AG09309 (cell line): ENCODE results near the gene IMMP2L.

Source experiments
- DNase-seq: peaks from one replicate; pipeline ENCODE4 v3.0.0-alpha.2; 2010; ENCODE audit warnings: low read depth
- H3K4me3 ChIP-seq: 2 replicates; pipeline ENCODE4 v1.5.1; 2011; ENCODE audit warnings: mild to moderate bottlenecking, low read depth, low read length, moderate library complexity; ENCODE audit not compliant: control insufficient read depth
- TF ChIP-seq, protein P1 (sequence below): IDR thresholded peaks from 2 replicates; pipeline ENCODE4 v1.5.1; 2011; ENCODE audit warnings: mild to moderate bottlenecking, low read depth, low read length, inconsistent platforms; ENCODE audit not compliant: insufficient read depth, control insufficient read depth; ENCODE audit errors: missing control alignments

Gene IMMP2L

DNA sequence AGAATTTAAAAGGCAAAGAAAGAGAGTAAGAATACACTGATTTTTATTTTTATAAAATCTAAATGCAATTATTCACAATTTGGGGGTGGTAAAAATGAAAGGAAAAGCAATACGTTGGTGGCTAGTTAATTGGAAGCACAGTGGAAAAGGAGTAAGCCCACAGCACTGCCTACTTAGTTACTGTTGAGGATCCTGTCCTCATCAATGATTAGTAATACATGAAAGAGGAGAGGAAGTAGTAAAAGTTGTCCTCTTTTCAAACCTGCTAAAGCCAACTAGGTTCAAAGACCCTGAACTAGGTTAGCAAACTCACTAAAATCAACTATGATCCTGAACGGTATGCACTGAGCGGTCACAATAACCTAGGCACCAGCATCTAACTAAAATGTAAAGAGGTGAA, 524.1 kb downstream of the IMMP2L start:
- H3K4me3 ChIP-seq, result no peak overlapping the region
- TF ChIP-seq, protein P1, sequence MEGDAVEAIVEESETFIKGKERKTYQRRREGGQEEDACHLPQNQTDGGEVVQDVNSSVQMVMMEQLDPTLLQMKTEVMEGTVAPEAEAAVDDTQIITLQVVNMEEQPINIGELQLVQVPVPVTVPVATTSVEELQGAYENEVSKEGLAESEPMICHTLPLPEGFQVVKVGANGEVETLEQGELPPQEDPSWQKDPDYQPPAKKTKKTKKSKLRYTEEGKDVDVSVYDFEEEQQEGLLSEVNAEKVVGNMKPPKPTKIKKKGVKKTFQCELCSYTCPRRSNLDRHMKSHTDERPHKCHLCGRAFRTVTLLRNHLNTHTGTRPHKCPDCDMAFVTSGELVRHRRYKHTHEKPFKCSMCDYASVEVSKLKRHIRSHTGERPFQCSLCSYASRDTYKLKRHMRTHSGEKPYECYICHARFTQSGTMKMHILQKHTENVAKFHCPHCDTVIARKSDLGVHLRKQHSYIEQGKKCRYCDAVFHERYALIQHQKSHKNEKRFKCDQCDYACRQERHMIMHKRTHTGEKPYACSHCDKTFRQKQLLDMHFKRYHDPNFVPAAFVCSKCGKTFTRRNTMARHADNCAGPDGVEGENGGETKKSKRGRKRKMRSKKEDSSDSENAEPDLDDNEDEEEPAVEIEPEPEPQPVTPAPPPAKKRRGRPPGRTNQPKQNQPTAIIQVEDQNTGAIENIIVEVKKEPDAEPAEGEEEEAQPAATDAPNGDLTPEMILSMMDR, result no peak
- no peak for DNase-seq

DNA sequence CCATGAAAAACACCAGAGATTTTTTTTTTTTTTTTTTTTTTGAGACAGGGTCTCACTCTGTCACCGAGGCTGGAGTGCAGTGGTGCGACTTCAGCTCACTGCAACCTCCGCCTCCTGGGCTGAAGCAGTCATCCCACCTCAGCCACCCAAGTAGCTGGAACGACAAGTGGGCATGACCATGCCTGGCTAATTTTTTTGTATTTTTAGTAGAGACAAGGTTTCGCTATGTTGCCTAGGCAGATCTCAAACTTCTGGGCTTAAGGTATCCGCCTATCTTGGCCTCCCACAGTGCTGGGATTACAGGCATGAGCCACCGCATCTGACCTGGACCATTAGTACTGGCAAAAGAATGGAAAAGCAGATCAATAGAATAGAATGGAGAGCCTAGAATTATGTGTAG, 530.4 kb downstream of the IMMP2L start:
- DNase-seq, result no peak
- TF ChIP-seq, protein P1, result no peak
- no peak overlapping the region for H3K4me3 ChIP-seq

DNA sequence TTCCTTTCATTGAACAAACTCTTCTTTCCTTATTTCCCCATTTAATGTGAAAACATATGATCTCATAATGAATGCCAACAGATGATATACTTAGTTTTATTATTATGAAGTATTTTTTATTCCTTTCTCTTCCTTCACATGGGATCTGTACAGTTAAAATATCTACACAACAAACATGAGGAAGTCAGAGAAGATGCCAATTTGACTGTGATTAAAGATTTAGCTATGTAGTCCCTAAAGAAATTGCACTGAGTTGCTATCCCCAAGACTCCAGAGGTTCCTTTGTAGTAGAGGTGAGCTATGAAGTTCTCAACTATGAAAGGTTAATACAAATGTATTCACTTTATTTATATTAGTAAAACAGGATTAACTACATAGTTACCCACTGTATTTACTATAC, 532.0 kb downstream of the IMMP2L start:
- TF ChIP-seq, protein P1, result no peak

DNA sequence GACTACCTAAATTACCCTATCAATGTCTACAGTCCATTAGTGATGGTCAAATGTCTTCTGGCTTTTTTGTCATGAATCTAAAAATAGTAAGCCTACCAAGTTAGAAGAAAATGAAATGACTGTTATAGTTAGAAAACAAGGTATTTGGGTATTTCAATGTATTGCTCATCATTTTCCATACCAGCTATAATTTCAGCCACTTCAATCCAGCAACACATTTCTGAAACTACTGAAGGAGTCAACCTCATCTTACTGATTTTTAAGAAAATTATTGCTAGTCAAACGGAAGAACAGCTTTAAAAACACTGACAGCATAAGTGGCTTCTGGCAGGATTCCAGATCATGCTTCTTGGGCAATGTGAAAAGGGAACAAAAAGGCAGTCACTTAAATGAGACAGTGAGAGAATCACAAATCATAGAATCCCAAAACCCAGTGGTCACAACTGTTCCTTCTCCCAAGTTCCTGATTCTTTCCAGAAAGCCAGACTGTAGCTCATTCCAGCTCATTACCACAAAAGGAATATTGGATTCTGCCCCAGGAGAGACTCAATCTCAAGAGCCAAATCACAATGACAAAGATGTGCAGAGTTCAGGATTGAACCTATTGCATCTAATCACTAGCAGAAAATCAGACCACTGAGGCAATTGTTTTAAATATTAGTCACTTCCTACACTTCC, 532.6 kb downstream of the IMMP2L start:
- TF ChIP-seq, protein P1, result no peak
- H3K4me3 ChIP-seq, result no peak overlapping the region
- no peak for DNase-seq

More for the DNA sequence above, 532.0 kb downstream of the IMMP2L start:
- no peak overlapping the region for H3K4me3 ChIP-seq
- DNase-seq, result no peak

DNA sequence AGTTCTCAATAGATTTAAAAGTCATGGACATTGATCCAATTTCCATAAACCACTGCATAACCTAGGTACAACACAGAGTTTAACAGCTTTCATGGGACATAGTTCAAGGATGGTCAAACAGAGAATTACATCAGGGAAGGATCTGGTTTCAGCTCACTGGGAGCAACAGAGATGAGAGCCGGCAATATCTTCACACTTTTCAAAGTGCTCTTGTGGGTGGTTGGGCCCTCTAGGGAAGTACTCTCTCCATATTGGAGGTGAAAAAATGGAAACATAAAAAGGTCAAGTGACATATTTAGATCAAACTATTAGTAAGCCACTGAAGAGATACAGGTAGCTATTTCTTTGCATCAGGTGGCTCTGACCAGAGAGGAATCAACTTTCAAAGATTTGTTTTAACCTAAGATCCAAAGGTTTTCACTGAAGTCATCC, 533.1 kb downstream of the IMMP2L start:
- TF ChIP-seq, protein P1, result no peak
- DNase-seq, result no peak

DNA sequence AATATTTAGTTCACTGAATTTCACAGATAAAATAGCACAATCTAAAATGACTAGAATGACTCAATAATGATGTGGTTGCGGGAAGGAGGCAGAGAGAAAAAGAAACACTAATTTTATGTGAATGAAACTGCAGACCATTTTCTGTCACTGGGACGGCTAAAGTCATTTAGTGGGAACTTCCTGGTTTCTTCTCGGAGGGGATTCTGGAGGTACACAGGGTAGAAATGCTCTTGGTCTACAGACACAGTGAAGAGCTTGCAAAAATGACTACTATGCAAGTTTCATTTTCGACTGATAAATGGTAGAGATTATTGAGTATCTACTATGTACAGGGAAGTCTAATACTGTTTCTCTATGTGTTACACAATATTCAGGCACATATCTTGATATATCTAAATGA, 534.9 kb downstream of the IMMP2L start:
- TF ChIP-seq, protein P1, result no peak
- H3K4me3 ChIP-seq, result no peak overlapping the region
- no peak for DNase-seq

More for the DNA sequence above, 533.1 kb downstream of the IMMP2L start:
- no peak overlapping the region for H3K4me3 ChIP-seq
